SK-N-SH (cell line): ENCODE data around the gene DOHH.

Experiments
- CHD2 ChIP-seq: fragments of 150-350 bp; IDR thresholded peaks from 2 replicates; pipeline ENCODE4 v1.6.1; 2018; ENCODE audit warnings: low read length; ENCODE audit not compliant: partially characterized antibody
- CTCF ChIP-seq: fragments of 200-600 bp; sonication (generic); IDR thresholded peaks from 2 replicates; pipeline ENCODE4 v1.6.1; 2017; ENCODE audit warnings: antibody characterized with exemption, mild to moderate bottlenecking, moderate library complexity
- EZH2phosphoT487 ChIP-seq: fragments of 200-600 bp; sonication (generic); IDR thresholded peaks from 2 replicates; pipeline ENCODE4 v1.6.1; 2017; ENCODE audit warnings: low read depth, mixed run types, mild to moderate bottlenecking, antibody characterized with exemption, moderate library complexity, borderline replicate concordance
- IRF3 ChIP-seq: fragments of 150-350 bp; IDR thresholded peaks from 2 replicates; pipeline ENCODE4 v1.6.1; 2016; ENCODE audit warnings: mild to moderate bottlenecking, low read depth, low read length
- MEF2A ChIP-seq: IDR thresholded peaks from 2 replicates; pipeline ENCODE4 v1.4.0; 2012; ENCODE audit warnings: low read depth, borderline replicate concordance
- NRF1 ChIP-seq: IDR thresholded peaks from 2 replicates; pipeline ENCODE4 v1.6.1; 2012; ENCODE audit warnings: low read depth, mild to moderate bottlenecking, low read length
- POLR2AphosphoS5 ChIP-seq: IDR thresholded peaks from 2 replicates; pipeline ENCODE4 v1.6.1; 2012; ENCODE audit warnings: low read depth, low read length
- RAD21 ChIP-seq: IDR thresholded peaks from 2 replicates; pipeline ENCODE4 v1.6.1; 2012; ENCODE audit warnings: mild to moderate bottlenecking, low read length
- RFX5 ChIP-seq: IDR thresholded peaks from 2 replicates; pipeline ENCODE4 v1.6.1; 2012; ENCODE audit warnings: mild to moderate bottlenecking, improper control_type of control experiment, low read length
- SIN3A ChIP-seq: IDR thresholded peaks from 2 replicates; pipeline ENCODE4 v1.6.1; 2012; ENCODE audit warnings: low read depth, mild to moderate bottlenecking, low read length, moderate library complexity, borderline replicate concordance
- SMC3 ChIP-seq: IDR thresholded peaks from 2 replicates; pipeline ENCODE4 v1.6.1; 2012; ENCODE audit warnings: low read depth, low read length, improper control_type of control experiment
- USF1 ChIP-seq: IDR thresholded peaks from 2 replicates; pipeline ENCODE4 v1.4.0; 2012; ENCODE audit warnings: low read depth, borderline replicate concordance
- USF2 ChIP-seq: fragments of 150-350 bp; IDR thresholded peaks from 2 replicates; pipeline ENCODE4 v1.6.1; 2017; ENCODE audit warnings: antibody characterized with exemption, low read length, low read depth, borderline replicate concordance

- TF ChIP-seq CTCF (no peak), POLR2AphosphoS5 (no peak), SIN3A (no peak), RAD21 (no peak), USF2 (no peak), CHD2 (no peak), SMC3 (no peak), MEF2A (no peak), EZH2phosphoT487 (no peak), NRF1 (no peak), USF1 (no peak), IRF3 (no peak), RFX5 (no peak)
These were observed 47.4 kb upstream of the DOHH start for GRCh38 chr19:3547767-3548282.
